Measurements from ENCODE around the gene ERICH6.

The ERICH6 gene

DNA sequence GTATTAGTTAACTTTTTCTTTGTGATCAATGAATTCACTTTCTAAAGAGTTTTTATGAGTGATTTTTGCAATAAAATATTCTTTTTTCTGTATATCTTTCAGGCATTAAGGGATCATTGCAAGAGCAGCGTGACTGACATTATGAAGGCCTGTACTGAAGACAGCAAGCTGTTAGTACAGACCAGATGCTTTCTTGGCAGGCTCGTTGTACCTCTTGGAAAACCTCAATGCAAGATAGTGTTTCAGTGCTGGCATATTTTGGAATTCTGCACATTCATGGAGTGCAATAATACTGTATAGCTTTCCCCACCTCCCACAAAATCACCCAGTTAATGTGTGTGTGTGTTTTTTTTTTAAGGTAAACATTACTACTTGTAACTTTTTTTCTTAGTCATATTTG lies 76.2 kb downstream of the ERICH6 start:
- TF ChIP-seq, protein P1, sequence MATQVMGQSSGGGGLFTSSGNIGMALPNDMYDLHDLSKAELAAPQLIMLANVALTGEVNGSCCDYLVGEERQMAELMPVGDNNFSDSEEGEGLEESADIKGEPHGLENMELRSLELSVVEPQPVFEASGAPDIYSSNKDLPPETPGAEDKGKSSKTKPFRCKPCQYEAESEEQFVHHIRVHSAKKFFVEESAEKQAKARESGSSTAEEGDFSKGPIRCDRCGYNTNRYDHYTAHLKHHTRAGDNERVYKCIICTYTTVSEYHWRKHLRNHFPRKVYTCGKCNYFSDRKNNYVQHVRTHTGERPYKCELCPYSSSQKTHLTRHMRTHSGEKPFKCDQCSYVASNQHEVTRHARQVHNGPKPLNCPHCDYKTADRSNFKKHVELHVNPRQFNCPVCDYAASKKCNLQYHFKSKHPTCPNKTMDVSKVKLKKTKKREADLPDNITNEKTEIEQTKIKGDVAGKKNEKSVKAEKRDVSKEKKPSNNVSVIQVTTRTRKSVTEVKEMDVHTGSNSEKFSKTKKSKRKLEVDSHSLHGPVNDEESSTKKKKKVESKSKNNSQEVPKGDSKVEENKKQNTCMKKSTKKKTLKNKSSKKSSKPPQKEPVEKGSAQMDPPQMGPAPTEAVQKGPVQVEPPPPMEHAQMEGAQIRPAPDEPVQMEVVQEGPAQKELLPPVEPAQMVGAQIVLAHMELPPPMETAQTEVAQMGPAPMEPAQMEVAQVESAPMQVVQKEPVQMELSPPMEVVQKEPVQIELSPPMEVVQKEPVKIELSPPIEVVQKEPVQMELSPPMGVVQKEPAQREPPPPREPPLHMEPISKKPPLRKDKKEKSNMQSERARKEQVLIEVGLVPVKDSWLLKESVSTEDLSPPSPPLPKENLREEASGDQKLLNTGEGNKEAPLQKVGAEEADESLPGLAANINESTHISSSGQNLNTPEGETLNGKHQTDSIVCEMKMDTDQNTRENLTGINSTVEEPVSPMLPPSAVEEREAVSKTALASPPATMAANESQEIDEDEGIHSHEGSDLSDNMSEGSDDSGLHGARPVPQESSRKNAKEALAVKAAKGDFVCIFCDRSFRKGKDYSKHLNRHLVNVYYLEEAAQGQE (IDR thresholded peaks at IDR 0.05; ENCODE audit: insufficient read depth in 1 of 2, low read depth in 2 of 2, low read length in 2 of 2) = no peak
- TF ChIP-seq SIN3A (IDR thresholded peaks at IDR 0.05; ENCODE audit: borderline replicate concordance, insufficient read depth, low read length) (no peak), FOXP2 (optimal IDR thresholded peaks at IDR 0.05; ENCODE audit: borderline replicate concordance, extremely low read depth, extremely low read length, insufficient read depth) (no peak), POLR2AphosphoS5 (IDR thresholded peaks at IDR 0.05; ENCODE audit: low read depth, low read length) (no peak), TAF1 (IDR thresholded peaks at IDR 0.05; ENCODE audit: borderline replicate concordance, insufficient read depth, low read length) (no peak)

DNA sequence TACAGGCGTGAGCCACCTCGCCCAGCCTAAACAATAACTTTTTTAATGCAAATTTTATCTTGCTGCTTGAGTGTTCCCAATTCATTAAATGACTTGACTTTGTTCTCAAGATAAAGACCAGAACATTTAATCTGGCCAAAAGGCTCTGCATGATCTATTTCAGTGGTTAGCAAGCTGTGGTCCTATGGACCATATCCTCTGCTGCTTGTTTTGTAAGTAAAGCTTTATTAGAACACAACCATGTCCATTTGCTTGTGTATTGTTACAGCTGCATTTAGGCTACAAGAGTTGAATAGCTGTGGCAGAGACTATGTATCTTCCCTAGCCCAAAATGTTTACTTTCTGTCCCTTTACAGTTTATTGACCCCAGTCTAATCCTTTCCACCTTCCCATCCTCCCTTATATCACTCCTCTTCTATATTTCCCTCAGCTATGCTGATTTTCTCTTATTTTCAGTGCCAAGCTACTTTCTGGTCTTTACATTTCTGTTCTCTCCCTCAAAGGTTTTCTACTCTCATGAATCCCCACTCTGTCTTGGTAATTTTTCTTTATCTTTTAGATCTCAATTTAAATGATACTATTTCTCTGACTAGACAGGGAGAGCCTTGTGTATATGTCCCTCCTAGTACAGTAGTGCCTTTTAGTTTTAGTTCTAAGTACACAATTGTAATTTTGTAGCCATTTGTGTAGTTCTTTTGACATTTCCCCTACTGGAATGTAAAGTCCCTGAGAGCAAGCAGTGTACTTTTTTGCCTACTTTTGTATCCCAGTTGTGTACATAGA lies 77.4 kb downstream of the ERICH6 start:
- no peak for TF ChIP-seq SIN3A (IDR thresholded peaks at IDR 0.05; ENCODE audit: borderline replicate concordance, insufficient read depth, low read length)
- TF ChIP-seq TAF1 (IDR thresholded peaks at IDR 0.05; ENCODE audit: borderline replicate concordance, insufficient read depth, low read length) = no peak
- TF ChIP-seq, protein P1 (IDR thresholded peaks at IDR 0.05; ENCODE audit: insufficient read depth in 1 of 2, low read depth in 2 of 2, low read length in 2 of 2) = no peak
- TF ChIP-seq POLR2AphosphoS5 (IDR thresholded peaks at IDR 0.05; ENCODE audit: low read depth, low read length) = no peak
- no peak for TF ChIP-seq FOXP2 (optimal IDR thresholded peaks at IDR 0.05; ENCODE audit: borderline replicate concordance, extremely low read depth, extremely low read length, insufficient read depth)

- TF ChIP-seq TAF1 (IDR thresholded peaks at IDR 0.05; ENCODE audit: borderline replicate concordance, insufficient read depth, low read length) = no peak
- TF ChIP-seq POLR2AphosphoS5 (IDR thresholded peaks at IDR 0.05; ENCODE audit: low read depth, low read length) = no peak
- TF ChIP-seq FOXP2 (optimal IDR thresholded peaks at IDR 0.05; ENCODE audit: borderline replicate concordance, extremely low read depth, extremely low read length, insufficient read depth) = no peak
- TF ChIP-seq, protein P1 (IDR thresholded peaks at IDR 0.05; ENCODE audit: insufficient read depth in 1 of 2, low read depth in 2 of 2, low read length in 2 of 2) = no peak
- no peak for TF ChIP-seq SIN3A (IDR thresholded peaks at IDR 0.05; ENCODE audit: borderline replicate concordance, insufficient read depth, low read length)
Measured at GRCh38 chr3:150623945-150624344, 79.8 kb downstream of the ERICH6 start.

- TF ChIP-seq POLR2AphosphoS5 (IDR thresholded peaks at IDR 0.05; ENCODE audit: low read depth, low read length) (no peak), TAF1 (IDR thresholded peaks at IDR 0.05; ENCODE audit: borderline replicate concordance, insufficient read depth, low read length) (no peak), FOXP2 (optimal IDR thresholded peaks at IDR 0.05; ENCODE audit: borderline replicate concordance, extremely low read depth, extremely low read length, insufficient read depth) (no peak), SIN3A (IDR thresholded peaks at IDR 0.05; ENCODE audit: borderline replicate concordance, insufficient read depth, low read length) (no peak)
- TF ChIP-seq, protein P1 (IDR thresholded peaks at IDR 0.05; ENCODE audit: insufficient read depth in 1 of 2, low read depth in 2 of 2, low read length in 2 of 2) = no peak
Measured at GRCh38 chr3:150620002-150620689, 83.6 kb downstream of the ERICH6 start.

Data from PFSK-1 (cell line).